SU-DHL-6 (cell line): Measurements from ENCODE around the gene MRPL4.

ENCODE experiments used
- EZH2phosphoT487 ChIP-seq: fragments of 200-600 bp; sonication (generic), shearing (Covaris generic); conservative IDR thresholded peaks from 2 replicates; pipeline ENCODE4 v1.6.1; 2018; ENCODE audit warnings: mild to moderate bottlenecking, antibody characterized with exemption, low read length, moderate library complexity, mixed read lengths
- TF ChIP-seq, protein P1 (sequence below): fragments of 200-600 bp; sonication (generic); IDR thresholded peaks from one replicate; pipeline ENCODE4 v1.5.1; 2017; ENCODE audit warnings: antibody characterized with exemption, mild to moderate bottlenecking, low read length, moderate library complexity; ENCODE audit not compliant: insufficient read depth, poor library complexity, severe bottlenecking

DNA sequence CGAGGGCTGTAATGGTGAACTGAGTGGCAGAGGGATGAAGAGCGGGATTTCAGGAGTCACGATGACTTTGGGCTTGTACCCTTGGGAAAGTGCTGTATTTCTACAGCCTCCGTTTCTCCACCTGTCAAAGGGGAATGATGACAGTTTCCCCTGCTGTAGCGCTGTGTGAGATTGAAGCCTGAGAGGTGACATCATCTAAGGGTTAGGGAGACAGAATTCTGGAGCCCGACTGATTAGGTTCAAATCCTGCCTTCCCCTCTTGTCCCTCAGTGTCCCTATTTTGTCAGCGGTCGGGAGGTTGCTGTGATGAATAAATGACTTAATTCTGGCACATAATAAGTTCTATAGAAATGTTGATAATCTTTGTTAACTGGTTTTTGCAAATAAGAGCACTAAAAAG lies 693 bp downstream of the MRPL4 start:
- TF ChIP-seq, protein P1, sequence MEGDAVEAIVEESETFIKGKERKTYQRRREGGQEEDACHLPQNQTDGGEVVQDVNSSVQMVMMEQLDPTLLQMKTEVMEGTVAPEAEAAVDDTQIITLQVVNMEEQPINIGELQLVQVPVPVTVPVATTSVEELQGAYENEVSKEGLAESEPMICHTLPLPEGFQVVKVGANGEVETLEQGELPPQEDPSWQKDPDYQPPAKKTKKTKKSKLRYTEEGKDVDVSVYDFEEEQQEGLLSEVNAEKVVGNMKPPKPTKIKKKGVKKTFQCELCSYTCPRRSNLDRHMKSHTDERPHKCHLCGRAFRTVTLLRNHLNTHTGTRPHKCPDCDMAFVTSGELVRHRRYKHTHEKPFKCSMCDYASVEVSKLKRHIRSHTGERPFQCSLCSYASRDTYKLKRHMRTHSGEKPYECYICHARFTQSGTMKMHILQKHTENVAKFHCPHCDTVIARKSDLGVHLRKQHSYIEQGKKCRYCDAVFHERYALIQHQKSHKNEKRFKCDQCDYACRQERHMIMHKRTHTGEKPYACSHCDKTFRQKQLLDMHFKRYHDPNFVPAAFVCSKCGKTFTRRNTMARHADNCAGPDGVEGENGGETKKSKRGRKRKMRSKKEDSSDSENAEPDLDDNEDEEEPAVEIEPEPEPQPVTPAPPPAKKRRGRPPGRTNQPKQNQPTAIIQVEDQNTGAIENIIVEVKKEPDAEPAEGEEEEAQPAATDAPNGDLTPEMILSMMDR: no peak
- no peak for TF ChIP-seq EZH2phosphoT487
